ENCODE results near the gene TBX18. TPM values are rescaled to one million over a fixed set of nuclear protein-coding genes. Genes with fewer than 3 reads are reported as not detected.

Gene TBX18
- total RNA-seq, 1 donor: 64.1 TPM

GRCh38 chr6:84805145-84805544, 40.7 kb upstream of the TBX18 start:
- Histone ChIP-seq H3K79me2 (ENCODE audit: insufficient read depth, low read length) (no peaks in the 10 kb centered on the region), H3K9me3 (ENCODE audit: low read depth, low read length) (no peaks in the 10 kb centered on the region), H4K20me1 (ENCODE audit: insufficient read depth, low read length) (no peaks in the 10 kb centered on the region), H3K27ac (ENCODE audit: low read depth, low read length) (no peak overlapping the region), H3K36me3 (ENCODE audit: insufficient read depth, low read length) (no peaks in the 10 kb centered on the region), H3K27me3 (ENCODE audit: insufficient read depth, low read length) (no peaks in the 10 kb centered on the region), H3K4me3 (ENCODE audit: insufficient read depth, low read length) (no peak overlapping the region), H3K4me1 (ENCODE audit: insufficient read depth, low read length) (peaks cover 10% of the 10 kb centered on the region), H3K4me2 (ENCODE audit: insufficient read depth, low read length) (peak overlapping the region; percentile 20), H2AFZ (ENCODE audit: low read length) (no peak overlapping the region)
- TF ChIP-seq, protein P1, sequence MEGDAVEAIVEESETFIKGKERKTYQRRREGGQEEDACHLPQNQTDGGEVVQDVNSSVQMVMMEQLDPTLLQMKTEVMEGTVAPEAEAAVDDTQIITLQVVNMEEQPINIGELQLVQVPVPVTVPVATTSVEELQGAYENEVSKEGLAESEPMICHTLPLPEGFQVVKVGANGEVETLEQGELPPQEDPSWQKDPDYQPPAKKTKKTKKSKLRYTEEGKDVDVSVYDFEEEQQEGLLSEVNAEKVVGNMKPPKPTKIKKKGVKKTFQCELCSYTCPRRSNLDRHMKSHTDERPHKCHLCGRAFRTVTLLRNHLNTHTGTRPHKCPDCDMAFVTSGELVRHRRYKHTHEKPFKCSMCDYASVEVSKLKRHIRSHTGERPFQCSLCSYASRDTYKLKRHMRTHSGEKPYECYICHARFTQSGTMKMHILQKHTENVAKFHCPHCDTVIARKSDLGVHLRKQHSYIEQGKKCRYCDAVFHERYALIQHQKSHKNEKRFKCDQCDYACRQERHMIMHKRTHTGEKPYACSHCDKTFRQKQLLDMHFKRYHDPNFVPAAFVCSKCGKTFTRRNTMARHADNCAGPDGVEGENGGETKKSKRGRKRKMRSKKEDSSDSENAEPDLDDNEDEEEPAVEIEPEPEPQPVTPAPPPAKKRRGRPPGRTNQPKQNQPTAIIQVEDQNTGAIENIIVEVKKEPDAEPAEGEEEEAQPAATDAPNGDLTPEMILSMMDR (IDR thresholded peaks at IDR 0.05; ENCODE audit: extremely low read depth, low read depth, low read length): no peak
- DNase-seq (ENCODE audit: insufficient read length, low spot score, missing footprints): no peak

DNA sequence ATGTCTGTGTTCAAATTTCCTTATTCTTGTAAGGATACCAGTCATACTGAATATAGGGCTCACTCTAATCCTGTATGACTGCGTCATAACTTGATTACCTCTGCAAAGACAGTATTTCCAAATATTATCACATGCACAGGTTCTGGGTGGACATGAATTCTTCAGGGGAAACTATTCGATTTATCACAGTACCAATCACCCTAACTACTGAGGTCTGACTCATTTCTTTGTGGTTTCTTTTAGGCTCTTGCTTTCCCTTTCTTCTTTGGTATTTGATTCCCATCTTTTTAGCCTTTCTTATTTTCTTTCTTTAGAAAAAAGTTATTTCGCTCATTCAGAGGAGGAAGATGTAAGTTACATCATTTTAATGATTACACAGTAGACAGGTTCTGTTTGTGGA, 40.3 kb upstream of the TBX18 start:
- TF ChIP-seq, protein P1 (IDR thresholded peaks at IDR 0.05; ENCODE audit: extremely low read depth, low read depth, low read length): no peak
- Histone ChIP-seq H4K20me1 (ENCODE audit: insufficient read depth, low read length) (no peaks in the 10 kb centered on the region), H2AFZ (ENCODE audit: low read length) (no peak overlapping the region), H3K9me3 (ENCODE audit: low read depth, low read length) (no peaks in the 10 kb centered on the region), H3K4me3 (ENCODE audit: insufficient read depth, low read length) (no peak overlapping the region), H3K27me3 (ENCODE audit: insufficient read depth, low read length) (no peaks in the 10 kb centered on the region), H3K4me2 (ENCODE audit: insufficient read depth, low read length) (peak overlapping the region; percentile 20), H3K36me3 (ENCODE audit: insufficient read depth, low read length) (no peaks in the 10 kb centered on the region), H3K27ac (ENCODE audit: low read depth, low read length) (no peak overlapping the region), H3K4me1 (ENCODE audit: insufficient read depth, low read length) (peaks cover 10% of the 10 kb centered on the region), H3K79me2 (ENCODE audit: insufficient read depth, low read length) (no peaks in the 10 kb centered on the region)
- peak; percentile 85 for DNase-seq (ENCODE audit: insufficient read length, low spot score, missing footprints)

- peaks cover 2% of the 10 kb centered on the region for H3K27me3 ChIP-seq (ENCODE audit: insufficient read depth, low read length)
- H2AFZ ChIP-seq (ENCODE audit: low read length): no peak overlapping the region
- H4K20me1 ChIP-seq (ENCODE audit: insufficient read depth, low read length): no peaks in the 10 kb centered on the region
- no peak overlapping the region for H3K4me2 ChIP-seq (ENCODE audit: insufficient read depth, low read length)
- no peak overlapping the region for H3K4me3 ChIP-seq (ENCODE audit: insufficient read depth, low read length)
- TF ChIP-seq, protein P1 (IDR thresholded peaks at IDR 0.05; ENCODE audit: extremely low read depth, low read depth, low read length): no peak
- no peaks in the 10 kb centered on the region for H3K36me3 ChIP-seq (ENCODE audit: insufficient read depth, low read length)
- H3K4me1 ChIP-seq (ENCODE audit: insufficient read depth, low read length): peaks cover 10% of the 10 kb centered on the region
- H3K27ac ChIP-seq (ENCODE audit: low read depth, low read length): no peak overlapping the region
- H3K79me2 ChIP-seq (ENCODE audit: insufficient read depth, low read length): no peaks in the 10 kb centered on the region
- H3K9me3 ChIP-seq (ENCODE audit: low read depth, low read length): no peaks in the 10 kb centered on the region
- no peak for DNase-seq (ENCODE audit: insufficient read length, low spot score, missing footprints)
These were observed 36.9 kb upstream of the TBX18 start for GRCh38 chr6:84801250-84801649.

- no peak overlapping the region for H2AFZ ChIP-seq (ENCODE audit: low read length)
- TF ChIP-seq, protein P1 (IDR thresholded peaks at IDR 0.05; ENCODE audit: extremely low read depth, low read depth, low read length): no peak
- peak; percentile 46 for DNase-seq (ENCODE audit: insufficient read length, low spot score, missing footprints)
- H3K27me3 ChIP-seq (ENCODE audit: insufficient read depth, low read length): peaks cover 2% of the 10 kb centered on the region
- no peaks in the 10 kb centered on the region for H3K4me1 ChIP-seq (ENCODE audit: insufficient read depth, low read length)
- H3K79me2 ChIP-seq (ENCODE audit: insufficient read depth, low read length): no peaks in the 10 kb centered on the region
- no peaks in the 10 kb centered on the region for H4K20me1 ChIP-seq (ENCODE audit: insufficient read depth, low read length)
- no peak overlapping the region for H3K4me2 ChIP-seq (ENCODE audit: insufficient read depth, low read length)
- H3K4me3 ChIP-seq (ENCODE audit: insufficient read depth, low read length): no peak overlapping the region
- no peaks in the 10 kb centered on the region for H3K9me3 ChIP-seq (ENCODE audit: low read depth, low read length)
- H3K36me3 ChIP-seq (ENCODE audit: insufficient read depth, low read length): no peaks in the 10 kb centered on the region
- no peak overlapping the region for H3K27ac ChIP-seq (ENCODE audit: low read depth, low read length)
These were observed 33.9 kb upstream of the TBX18 start for GRCh38 chr6:84798257-84798656.

Measured in osteoblast (primary cell).